Tibial artery (tissue), 4 donors: Measurements from ENCODE around the gene PCDHGA8.
"Not testable (repeated sequence)": the region's sequence is repeated elsewhere in the genome, so short reads cannot be mapped to it uniquely, and the experiment has no call there.

Source experiments
- DNase-seq, 2 donors: peaks; one replicate each; pipeline ENCODE4 v3.0.0-alpha.2; 2019
- H3K27ac ChIP-seq, 2 donors: fragments of 200-600 bp; sonication (generic) in 1 of 2; 1 replicate in 1 of 2; 2 replicates in 1 of 2; pipeline ENCODE4 v1.5.1; 2018 to 2019; ENCODE audit warnings: mild to moderate bottlenecking in 1 of 2
- H3K27me3 ChIP-seq, 2 donors: fragments of 200-600 bp; sonication (generic) in 1 of 2; one replicate each; pipeline versions ENCODE4 v1.5.1 to v1.6.0; 2016 to 2019
- H3K36me3 ChIP-seq, 3 donors: fragments of 200-600 bp; sonication (generic) in 2 of 3; one replicate each; pipeline ENCODE4 v1.5.1; 2016 to 2019; ENCODE audit warnings: mild to moderate bottlenecking in 2 of 3
- H3K4me1 ChIP-seq, 4 donors: fragments of 200-600 bp; sonication (generic) in 2 of 4; 1 replicate in 3 of 4; 2 replicates in 1 of 4; pipeline ENCODE4 v1.5.1; 2016 to 2019
- H3K4me3 ChIP-seq, 2 donors: fragments of 200-600 bp; sonication (generic) in 1 of 2; 1 replicate in 1 of 2; 2 replicates in 1 of 2; pipeline ENCODE4 v1.5.1; 2018 to 2019; ENCODE audit warnings: mild to moderate bottlenecking in 2 of 2
- H3K9me3 ChIP-seq, 3 donors: fragments of 200-600 bp; sonication (generic) in 1 of 3; one replicate each; pipeline ENCODE4 v1.5.1; 2016 to 2019
- CTCF ChIP-seq, 2 experiments: fragments of 200-600 bp in 1 of 2; fragments of 450-650 bp in 1 of 2; IDR thresholded peaks; one replicate each; pipeline ENCODE4 v1.5.1; 2017 to 2019; ENCODE audit warnings: antibody characterized with exemption in 2 of 2, mild to moderate bottlenecking in 1 of 2, moderate library complexity in 1 of 2
- intact Hi-C: fragments of 100-400 bp; cut with DNase I; formaldehyde crosslinking; loops from one replicate; pipeline ENCODE4 v1.15.0; 2023; ENCODE audit warnings: low total_unique reads

PCDHGA8 gene

GRCh38 chr5:141417494-141418172, 25.2 kb downstream of the PCDHGA8 start, which contains the start of gene PCDHGB7:
PCDHGB7 (plus strand) TSS chr5:141417677; CDS start chr5:141417860, 183 bp downstream.
- H3K4me1 ChIP-seq, H3K27ac ChIP-seq, H3K27me3 ChIP-seq: not testable (repeated sequence)
- intact Hi-C loops = loop anchor here (10.0 kb wide), 2 partner anchors 93 to 137 kb away; partner anchors contain the start of gene TAF7
- peak; percentile 40 to 49 for TF ChIP-seq CTCF (IDR thresholded peaks at IDR 0.05)
- Histone ChIP-seq H3K36me3 (peaks cover 5 to 73% (median 67%) of the 10 kb centered on the region in 3 donors), H3K9me3 (peaks cover 23 to 99% (median 89%) of the 10 kb centered on the region in 3 donors), H3K4me3 (peak within 1 kb of the TSS; percentile 46 to 48)
- DNase-seq = peak; percentile 76 to 78

GRCh38 chr5:141419074-141419880, 26.8 kb downstream of the PCDHGA8 start:
- Histone ChIP-seq H3K27ac (no peak overlapping the region), H3K36me3 (peaks cover 0 to 67% (median 63%) of the 10 kb centered on the region in 3 donors), H3K27me3 (no peaks in the 10 kb centered on the region), H3K4me3 (no peak overlapping the region), H3K4me1 (no peaks in the 10 kb centered on the region), H3K9me3 (peaks cover 24 to 99% (median 89%) of the 10 kb centered on the region in 3 donors)
- intact Hi-C loops = loop anchor here (10.0 kb wide), 2 partner anchors 94 to 136 kb away; partner anchors contain the start of gene TAF7
- DNase-seq = no peak
- no peak for TF ChIP-seq CTCF (IDR thresholded peaks at IDR 0.05)

GRCh38 chr5:141420855-141421488, 28.5 kb downstream of the PCDHGA8 start, which contains the start of gene PCDHGA11:
PCDHGA11 (plus strand) TSS chr5:141421051; CDS start chr5:141421228, 177 bp downstream.
- peaks cover 26 to 100% (median 89%) of the 10 kb centered on the region in 3 donors for H3K9me3 ChIP-seq
- intact Hi-C loops = loop anchor here (10.0 kb wide), 1 partner anchor 176 kb away; the partner anchor contains the start of gene PCDHB15
- H3K27ac ChIP-seq = no peak within 1 kb of the TSS
- DNase-seq = peak in 1 of 2 donors; percentile 47
- H3K4me1 ChIP-seq = no peaks in the 10 kb centered on the region
- H3K36me3 ChIP-seq = peaks cover 0 to 77% (median 65%) of the 10 kb centered on the region in 3 donors
- H3K4me3 ChIP-seq = peak within 1 kb of the TSS; percentile 25 to 28
- TF ChIP-seq CTCF (IDR thresholded peaks at IDR 0.05) = peak in 1 of 2 experiments; percentile 12
- no peaks in the 10 kb centered on the region for H3K27me3 ChIP-seq

- H3K4me3 ChIP-seq = peak overlapping the region; percentile 25 to 28
- peaks cover 29 to 100% (median 92%) of the 10 kb centered on the region in 3 donors for H3K9me3 ChIP-seq
- TF ChIP-seq CTCF (IDR thresholded peaks at IDR 0.05) = no peak
- no peak for DNase-seq
- H3K36me3 ChIP-seq = peaks cover 0 to 76% (median 70%) of the 10 kb centered on the region in 3 donors
- no peak overlapping the region for H3K27ac ChIP-seq
- H3K27me3 ChIP-seq = no peaks in the 10 kb centered on the region
- no peaks in the 10 kb centered on the region for H3K4me1 ChIP-seq
- intact Hi-C loops = loop anchor here (10.0 kb wide), 1 partner anchor 177 kb away; the partner anchor contains the start of gene PCDHB15
These were observed 29.0 kb downstream of the PCDHGA8 start for GRCh38 chr5:141421489-141421855.

GRCh38 chr5:141422742-141423291, 30.4 kb downstream of the PCDHGA8 start:
- H3K4me3 ChIP-seq = no peak overlapping the region
- TF ChIP-seq CTCF (IDR thresholded peaks at IDR 0.05) = no peak
- DNase-seq = no peak
- intact Hi-C loops = loop anchor here (10.0 kb wide), 1 partner anchor 178 kb away; the partner anchor contains the start of gene PCDHB15
- H3K36me3 ChIP-seq = peaks cover 4 to 78% (median 76%) of the 10 kb centered on the region in 3 donors
- peaks cover 33 to 100% (median 99%) of the 10 kb centered on the region in 3 donors for H3K9me3 ChIP-seq
- no peaks in the 10 kb centered on the region for H3K27me3 ChIP-seq
- H3K27ac ChIP-seq = no peak overlapping the region
- H3K4me1 ChIP-seq = no peaks in the 10 kb centered on the region
